Fibroblast of lung (primary cell): Measurements from ENCODE around the gene ZBTB39. TPM values are rescaled to one million over a fixed set of nuclear protein-coding genes. Genes with fewer than 3 reads are reported as not detected.

ENCODE experiments used
- DNase-seq, 2 donors: peaks; one replicate each; pipeline versions ENCODE4 v3.0.0 to v3.0.0-alpha.2; 2010; ENCODE audit warnings: low read depth in 2 of 2
- H2AFZ ChIP-seq: 2 replicates; pipeline ENCODE4 v1.5.1; 2012; ENCODE audit warnings: low read length, control low read depth, inconsistent platforms
- H3K27ac ChIP-seq: 2 replicates; pipeline ENCODE4 v1.5.1; 2011; ENCODE audit warnings: low read length, control low read depth; ENCODE audit not compliant: insufficient read depth
- H3K27me3 ChIP-seq: 2 replicates; pipeline ENCODE4 v1.5.1; 2011; ENCODE audit warnings: mild to moderate bottlenecking, low read length; ENCODE audit not compliant: control insufficient read depth, insufficient read depth
- H3K36me3 ChIP-seq: 2 replicates; pipeline ENCODE4 v1.5.1; 2011; ENCODE audit warnings: low read length; ENCODE audit not compliant: control insufficient read depth, insufficient read depth
- H3K4me1 ChIP-seq: 2 replicates; pipeline ENCODE4 v1.5.1; 2011; ENCODE audit warnings: low read length; ENCODE audit not compliant: control insufficient read depth, insufficient read depth; ENCODE audit errors: extremely low read depth
- H3K4me2 ChIP-seq: 2 replicates; pipeline ENCODE4 v1.5.1; 2011; ENCODE audit warnings: low read length, control low read depth; ENCODE audit not compliant: insufficient read depth; ENCODE audit errors: extremely low read depth
- H3K4me3 ChIP-seq, 4 experiments: fragments of 200-600 bp in 1 of 4; sonication (generic) in 1 of 4; replicated peaks in 1 of 4; 2 replicates each; pipeline ENCODE4 v1.5.1; 2011 to 2016; ENCODE audit warnings: low read length in 4 of 4, low read depth in 3 of 4, mild to moderate bottlenecking in 3 of 4, control low read depth in 2 of 4, inconsistent platforms in 1 of 4, mixed read lengths in 1 of 4; ENCODE audit not compliant: insufficient read depth in 1 of 4; ENCODE audit errors: control extremely low read depth in 1 of 4
- H3K79me2 ChIP-seq: 2 replicates; pipeline ENCODE4 v1.5.1; 2012; ENCODE audit warnings: mild to moderate bottlenecking, low read length, inconsistent platforms; ENCODE audit not compliant: control insufficient read depth, insufficient read depth
- H3K9ac ChIP-seq: 2 replicates; pipeline ENCODE4 v1.5.1; 2011; ENCODE audit warnings: mild to moderate bottlenecking, low read length, control low read depth; ENCODE audit not compliant: insufficient read depth
- H3K9me3 ChIP-seq: 2 replicates; pipeline ENCODE4 v1.5.1; 2012; ENCODE audit warnings: low read depth, low read length; ENCODE audit not compliant: control insufficient read depth, insufficient read depth
- H4K20me1 ChIP-seq: 2 replicates; pipeline ENCODE4 v1.5.1; 2011; ENCODE audit warnings: low read length; ENCODE audit not compliant: control insufficient read depth, insufficient read depth; ENCODE audit errors: extremely low read depth
- CTCF ChIP-seq, 2 donors: IDR thresholded peaks in 1 of 2; conservative IDR thresholded peaks in 1 of 2; 1 replicate in 1 of 2; 2 replicates in 1 of 2; pipeline ENCODE4 v1.5.1; 2011 to 2012; ENCODE audit warnings: low read length in 2 of 2, control low read depth in 1 of 2, inconsistent platforms in 1 of 2, low read depth in 1 of 2, mild to moderate bottlenecking in 1 of 2
- EZH2 ChIP-seq: IDR thresholded peaks from 2 replicates; pipeline ENCODE4 v1.5.1; 2012; ENCODE audit warnings: low read length, control low read depth, mild to moderate bottlenecking; ENCODE audit errors: missing control alignments
- polyA plus RNA-seq, 2 donors: library from polyadenylated mRNA; depleted of rRNA in 1 of 2; stranded (reverse) in 1 of 2; unstranded in 1 of 2; fragments of >200 nt; gene quantifications; 2 replicates each; pipeline ENCODE4 v1.2.1, GENCODE V29; 2011 to 2012; ENCODE audit warnings: missing spikeins in 1 of 2
- total RNA-seq: library from RNA; depleted of rRNA; stranded (reverse); fragments of >200 nt; gene quantifications from 2 replicates; pipeline ENCODE4 v1.2.1, GENCODE V29; 2014

Gene ZBTB39
- total and polyA plus RNA-seq, 2 donors (not counting 1 experiment from before 2014, with no cell fraction given) = 3.2 to 3.8 TPM

GRCh38 chr12:56989861-56990610 is 16.3 kb downstream of the ZBTB39 start:
- H4K20me1 ChIP-seq = no peaks in the 10 kb centered on the region
- no peaks in the 10 kb centered on the region for H3K27me3 ChIP-seq
- no peak for TF ChIP-seq EZH2
- no peak overlapping the region for H3K27ac ChIP-seq
- H3K4me2 ChIP-seq = no peak overlapping the region
- no peaks in the 10 kb centered on the region for H3K79me2 ChIP-seq
- H3K4me3 ChIP-seq = no peak overlapping the region
- no peaks in the 10 kb centered on the region for H3K36me3 ChIP-seq
- H3K9me3 ChIP-seq = no peaks in the 10 kb centered on the region
- H3K4me1 ChIP-seq = no peaks in the 10 kb centered on the region
- DNase-seq = no peak
- H3K9ac ChIP-seq = no peak overlapping the region
- H2AFZ ChIP-seq = no peak overlapping the region

GRCh38 chr12:56988207-56988739 is 18.1 kb downstream of the ZBTB39 start:
- Histone ChIP-seq H3K79me2 (no peaks in the 10 kb centered on the region), H4K20me1 (no peaks in the 10 kb centered on the region), H2AFZ (no peak overlapping the region), H3K4me2 (no peak overlapping the region), H3K4me1 (no peaks in the 10 kb centered on the region), H3K9ac (no peak overlapping the region), H3K27me3 (no peaks in the 10 kb centered on the region), H3K9me3 (no peaks in the 10 kb centered on the region), H3K36me3 (no peaks in the 10 kb centered on the region), H3K27ac (no peak overlapping the region), H3K4me3 (no peak overlapping the region)
- peak in 1 of 2 donors; percentile 3 for TF ChIP-seq CTCF (conservative IDR thresholded peaks at IDR 0.05 in 1 of 2, IDR thresholded peaks at IDR 0.05 in 1 of 2; ENCODE audit: low read depth in 1 of 2, low read length in 2 of 2)
- TF ChIP-seq EZH2 = no peak
- DNase-seq = peak in 1 of 2 donors; percentile 32

GRCh38 chr12:56987551-56988053 is 18.7 kb downstream of the ZBTB39 start:
- no peak overlapping the region for H2AFZ ChIP-seq
- no peak overlapping the region for H3K27ac ChIP-seq
- peak; percentile 57 to 74 for DNase-seq
- no peaks in the 10 kb centered on the region for H3K9me3 ChIP-seq
- no peak overlapping the region for H3K4me2 ChIP-seq
- H4K20me1 ChIP-seq = no peaks in the 10 kb centered on the region
- H3K4me3 ChIP-seq = no peak overlapping the region
- H3K79me2 ChIP-seq = no peaks in the 10 kb centered on the region
- H3K9ac ChIP-seq = no peak overlapping the region
- H3K4me1 ChIP-seq = no peaks in the 10 kb centered on the region
- no peaks in the 10 kb centered on the region for H3K36me3 ChIP-seq
- no peak for TF ChIP-seq EZH2
- TF ChIP-seq CTCF (conservative IDR thresholded peaks at IDR 0.05 in 1 of 2, IDR thresholded peaks at IDR 0.05 in 1 of 2; ENCODE audit: low read depth in 1 of 2, low read length in 2 of 2) = peak; percentile 92 to 96
- H3K27me3 ChIP-seq = no peaks in the 10 kb centered on the region
